SK-N-SH treated with all-trans-retinoic acid at 6 μM for 48 hours (cell line): ENCODE measurements around the gene NDUFA11.
"Not testable (repeated sequence)": the region's sequence is repeated elsewhere in the genome, so short reads cannot be mapped to it uniquely, and the experiment has no call there.

ENCODE experiments used
- ATAC-seq: fragments of 200-7000 bp; cut with Tn5 transposase; 3 replicates; pipeline ENCODE4 v1.9.1; 2020; ENCODE audit warnings: mild to moderate bottlenecking, moderate library complexity
- CSDC2 ChIP-seq: fragments of 250-450 bp; sonication (Bioruptor Pico); IDR thresholded peaks from 2 replicates; pipeline ENCODE4 v1.5.0; 2020; ENCODE audit warnings: mild to moderate bottlenecking, moderate library complexity
- GLIS3 ChIP-seq: fragments of 250-450 bp; sonication (Bioruptor Pico); IDR thresholded peaks from 2 replicates; pipeline ENCODE4 v1.5.0; 2020; ENCODE audit warnings: mild to moderate bottlenecking, moderate library complexity
- RARB ChIP-seq: fragments of 250-450 bp; sonication (Bioruptor Pico); IDR thresholded peaks from 2 replicates; pipeline ENCODE4 v1.8.0; 2021; ENCODE audit warnings: mild to moderate bottlenecking, moderate library complexity
- SNAI2 ChIP-seq: fragments of 250-450 bp; sonication (Bioruptor Pico); IDR thresholded peaks from 2 replicates; pipeline ENCODE4 v1.5.0; 2020; ENCODE audit warnings: mild to moderate bottlenecking, moderate library complexity
- TCF4 ChIP-seq: fragments of 250-450 bp; sonication (Bioruptor Pico); IDR thresholded peaks from 2 replicates; pipeline ENCODE4 v1.8.0; 2021; ENCODE audit warnings: mild to moderate bottlenecking, moderate library complexity, borderline replicate concordance
- TOX ChIP-seq: fragments of 250-450 bp; sonication (Bioruptor Pico); IDR thresholded peaks from 2 replicates; pipeline ENCODE4 v1.8.0; 2021; ENCODE audit warnings: mild to moderate bottlenecking, moderate library complexity, borderline replicate concordance
- ZC3H10 ChIP-seq: fragments of 250-450 bp; sonication (Bioruptor Pico); IDR thresholded peaks from 2 replicates; pipeline ENCODE4 v1.5.1; 2021; ENCODE audit warnings: mild to moderate bottlenecking, moderate library complexity
- ZFP30 ChIP-seq: fragments of 450-650 bp; formaldehyde crosslinking; IDR thresholded peaks from 2 replicates; pipeline ENCODE4 v1.5.0; 2022; ENCODE audit warnings: mild to moderate bottlenecking, moderate library complexity
- ZNF565 ChIP-seq: fragments of 450-650 bp; formaldehyde crosslinking; conservative IDR thresholded peaks from 2 replicates; pipeline ENCODE4 v1.5.0; 2020; ENCODE audit warnings: low read depth, mild to moderate bottlenecking, moderate library complexity
- ZNF70 ChIP-seq: fragments of 450-650 bp; formaldehyde crosslinking; IDR thresholded peaks from 2 replicates; pipeline ENCODE4 v1.5.0; 2020; ENCODE audit warnings: mild to moderate bottlenecking, moderate library complexity
- ZNF8 ChIP-seq: fragments of 450-650 bp; formaldehyde crosslinking; IDR thresholded peaks from 2 replicates; pipeline ENCODE4 v1.5.0; 2020; ENCODE audit warnings: mild to moderate bottlenecking, moderate library complexity
- TF ChIP-seq, protein P1 (sequence below): fragments of 250-450 bp; sonication (Bioruptor Pico); IDR thresholded peaks from 2 replicates; pipeline ENCODE4 v1.5.0; 2020; ENCODE audit warnings: mild to moderate bottlenecking, moderate library complexity
- TF ChIP-seq, protein P2 (sequence below): fragments of 250-450 bp; sonication (Bioruptor Pico); IDR thresholded peaks from 2 replicates; pipeline ENCODE4 v1.5.1; 2021; ENCODE audit warnings: mild to moderate bottlenecking, moderate library complexity
- TF ChIP-seq, protein P3 (sequence below): fragments of 250-450 bp; sonication (Bioruptor Pico); IDR thresholded peaks from 2 replicates; pipeline ENCODE4 v1.8.0; 2020; ENCODE audit warnings: mild to moderate bottlenecking, moderate library complexity, borderline replicate concordance
- TF ChIP-seq, protein P4 (sequence below): fragments of 250-450 bp; sonication (Bioruptor Pico); IDR thresholded peaks from 2 replicates; pipeline ENCODE4 v1.5.1; 2020; ENCODE audit warnings: low read depth, mild to moderate bottlenecking, moderate library complexity

Gene NDUFA11

DNA sequence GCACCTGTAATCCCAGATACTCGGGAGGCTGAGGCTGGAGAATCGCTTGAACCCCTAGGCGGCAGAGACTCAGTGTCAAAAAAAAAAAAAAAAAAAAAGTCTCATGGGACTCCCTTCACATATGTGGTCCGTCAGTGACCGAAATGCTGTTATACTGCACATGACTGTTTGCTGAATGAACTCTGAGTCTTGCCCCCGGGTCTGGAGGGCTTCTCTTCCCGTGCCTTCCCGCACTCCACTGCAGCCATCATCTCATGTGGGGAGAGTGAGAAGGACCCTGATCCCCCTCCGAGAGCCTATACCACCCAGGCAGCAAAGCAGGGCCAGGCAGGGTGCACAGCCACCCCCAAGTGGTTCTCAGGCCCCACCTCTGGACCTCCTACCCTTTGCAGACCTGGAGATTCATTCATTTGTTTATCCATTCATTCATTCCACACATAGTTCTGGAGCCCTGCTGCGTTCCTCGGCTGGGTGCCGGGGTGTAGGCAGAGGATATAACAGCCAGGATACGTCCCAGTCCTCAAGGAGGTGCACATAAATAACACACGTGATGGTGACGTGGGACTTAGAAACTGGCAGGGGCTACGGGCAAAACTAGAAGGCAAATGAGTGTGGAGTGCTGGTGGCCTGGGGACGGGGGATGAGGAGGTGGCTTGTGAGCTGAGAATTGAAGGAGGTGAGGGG is 14.2 kb downstream of the NDUFA11 start:
- no peak; the same call in 1 of the 3 replicates for ATAC-seq
- TF ChIP-seq ZNF70 (CRISPR knock-in tag) = no peak
- TF ChIP-seq, protein P1, sequence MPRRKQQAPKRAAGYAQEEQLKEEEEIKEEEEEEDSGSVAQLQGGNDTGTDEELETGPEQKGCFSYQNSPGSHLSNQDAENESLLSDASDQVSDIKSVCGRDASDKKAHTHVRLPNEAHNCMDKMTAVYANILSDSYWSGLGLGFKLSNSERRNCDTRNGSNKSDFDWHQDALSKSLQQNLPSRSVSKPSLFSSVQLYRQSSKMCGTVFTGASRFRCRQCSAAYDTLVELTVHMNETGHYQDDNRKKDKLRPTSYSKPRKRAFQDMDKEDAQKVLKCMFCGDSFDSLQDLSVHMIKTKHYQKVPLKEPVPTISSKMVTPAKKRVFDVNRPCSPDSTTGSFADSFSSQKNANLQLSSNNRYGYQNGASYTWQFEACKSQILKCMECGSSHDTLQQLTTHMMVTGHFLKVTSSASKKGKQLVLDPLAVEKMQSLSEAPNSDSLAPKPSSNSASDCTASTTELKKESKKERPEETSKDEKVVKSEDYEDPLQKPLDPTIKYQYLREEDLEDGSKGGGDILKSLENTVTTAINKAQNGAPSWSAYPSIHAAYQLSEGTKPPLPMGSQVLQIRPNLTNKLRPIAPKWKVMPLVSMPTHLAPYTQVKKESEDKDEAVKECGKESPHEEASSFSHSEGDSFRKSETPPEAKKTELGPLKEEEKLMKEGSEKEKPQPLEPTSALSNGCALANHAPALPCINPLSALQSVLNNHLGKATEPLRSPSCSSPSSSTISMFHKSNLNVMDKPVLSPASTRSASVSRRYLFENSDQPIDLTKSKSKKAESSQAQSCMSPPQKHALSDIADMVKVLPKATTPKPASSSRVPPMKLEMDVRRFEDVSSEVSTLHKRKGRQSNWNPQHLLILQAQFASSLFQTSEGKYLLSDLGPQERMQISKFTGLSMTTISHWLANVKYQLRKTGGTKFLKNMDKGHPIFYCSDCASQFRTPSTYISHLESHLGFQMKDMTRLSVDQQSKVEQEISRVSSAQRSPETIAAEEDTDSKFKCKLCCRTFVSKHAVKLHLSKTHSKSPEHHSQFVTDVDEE = no peak
- TF ChIP-seq ZNF8 (CRISPR knock-in tag) = no peak
- TF ChIP-seq ZC3H10 (CRISPR knock-in tag) = no peak
- TF ChIP-seq GLIS3 (CRISPR knock-in tag) = no peak
- TF ChIP-seq, protein P2, sequence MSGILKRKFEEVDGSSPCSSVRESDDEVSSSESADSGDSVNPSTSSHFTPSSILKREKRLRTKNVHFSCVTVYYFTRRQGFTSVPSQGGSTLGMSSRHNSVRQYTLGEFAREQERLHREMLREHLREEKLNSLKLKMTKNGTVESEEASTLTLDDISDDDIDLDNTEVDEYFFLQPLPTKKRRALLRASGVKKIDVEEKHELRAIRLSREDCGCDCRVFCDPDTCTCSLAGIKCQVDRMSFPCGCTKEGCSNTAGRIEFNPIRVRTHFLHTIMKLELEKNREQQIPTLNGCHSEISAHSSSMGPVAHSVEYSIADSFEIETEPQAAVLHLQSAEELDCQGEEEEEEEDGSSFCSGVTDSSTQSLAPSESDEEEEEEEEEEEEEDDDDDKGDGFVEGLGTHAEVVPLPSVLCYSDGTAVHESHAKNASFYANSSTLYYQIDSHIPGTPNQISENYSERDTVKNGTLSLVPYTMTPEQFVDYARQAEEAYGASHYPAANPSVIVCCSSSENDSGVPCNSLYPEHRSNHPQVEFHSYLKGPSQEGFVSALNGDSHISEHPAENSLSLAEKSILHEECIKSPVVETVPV (CRISPR knock-in tag) = no peak
- no peak for TF ChIP-seq ZFP30 (CRISPR knock-in tag)
- TF ChIP-seq, protein P3, sequence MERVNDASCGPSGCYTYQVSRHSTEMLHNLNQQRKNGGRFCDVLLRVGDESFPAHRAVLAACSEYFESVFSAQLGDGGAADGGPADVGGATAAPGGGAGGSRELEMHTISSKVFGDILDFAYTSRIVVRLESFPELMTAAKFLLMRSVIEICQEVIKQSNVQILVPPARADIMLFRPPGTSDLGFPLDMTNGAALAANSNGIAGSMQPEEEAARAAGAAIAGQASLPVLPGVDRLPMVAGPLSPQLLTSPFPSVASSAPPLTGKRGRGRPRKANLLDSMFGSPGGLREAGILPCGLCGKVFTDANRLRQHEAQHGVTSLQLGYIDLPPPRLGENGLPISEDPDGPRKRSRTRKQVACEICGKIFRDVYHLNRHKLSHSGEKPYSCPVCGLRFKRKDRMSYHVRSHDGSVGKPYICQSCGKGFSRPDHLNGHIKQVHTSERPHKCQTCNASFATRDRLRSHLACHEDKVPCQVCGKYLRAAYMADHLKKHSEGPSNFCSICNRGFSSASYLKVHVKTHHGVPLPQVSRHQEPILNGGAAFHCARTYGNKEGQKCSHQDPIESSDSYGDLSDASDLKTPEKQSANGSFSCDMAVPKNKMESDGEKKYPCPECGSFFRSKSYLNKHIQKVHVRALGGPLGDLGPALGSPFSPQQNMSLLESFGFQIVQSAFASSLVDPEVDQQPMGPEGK = no peak
- TF ChIP-seq RARB = no peak
- TF ChIP-seq SNAI2 (CRISPR knock-in tag) = no peak
- TF ChIP-seq TOX (CRISPR knock-in tag) = no peak
- TF ChIP-seq, all 23 proteins: peak for 0

DNA sequence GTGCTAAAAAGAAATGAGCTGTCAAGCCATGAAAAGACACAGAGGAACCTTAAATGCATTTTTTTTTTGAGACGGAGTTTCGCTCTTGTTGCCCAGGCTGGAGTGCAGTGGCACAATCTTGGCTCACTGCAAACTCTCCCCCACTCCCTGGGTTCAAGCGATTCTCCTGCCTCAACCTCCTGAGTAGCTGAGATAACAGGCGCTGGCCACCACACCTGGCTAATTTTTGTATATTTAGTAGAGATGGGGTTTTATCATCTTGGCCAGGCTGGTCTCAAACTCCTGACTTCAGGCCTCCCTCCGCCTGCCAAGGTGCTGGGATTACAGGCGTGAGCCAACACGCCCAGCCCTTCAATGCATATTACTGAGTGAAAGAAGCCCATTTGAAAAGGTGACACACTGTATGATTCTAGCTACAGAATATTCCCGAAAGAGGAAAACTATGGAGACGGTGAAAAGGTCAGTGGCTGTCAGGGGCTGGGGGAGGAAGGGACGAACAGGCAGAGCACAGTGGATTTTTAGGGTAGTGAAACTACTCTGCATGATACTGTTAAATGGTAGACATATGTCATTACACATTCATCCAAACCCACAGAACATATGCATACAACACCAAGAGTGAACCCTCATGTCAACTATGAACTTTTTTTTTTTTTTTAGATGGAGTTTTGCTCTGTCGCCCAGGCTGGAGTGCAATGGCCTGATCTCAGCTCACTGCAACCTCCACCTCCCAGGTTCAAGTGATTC is 19.4 kb downstream of the NDUFA11 start:
- ATAC-seq = not testable (repeated sequence)

DNA sequence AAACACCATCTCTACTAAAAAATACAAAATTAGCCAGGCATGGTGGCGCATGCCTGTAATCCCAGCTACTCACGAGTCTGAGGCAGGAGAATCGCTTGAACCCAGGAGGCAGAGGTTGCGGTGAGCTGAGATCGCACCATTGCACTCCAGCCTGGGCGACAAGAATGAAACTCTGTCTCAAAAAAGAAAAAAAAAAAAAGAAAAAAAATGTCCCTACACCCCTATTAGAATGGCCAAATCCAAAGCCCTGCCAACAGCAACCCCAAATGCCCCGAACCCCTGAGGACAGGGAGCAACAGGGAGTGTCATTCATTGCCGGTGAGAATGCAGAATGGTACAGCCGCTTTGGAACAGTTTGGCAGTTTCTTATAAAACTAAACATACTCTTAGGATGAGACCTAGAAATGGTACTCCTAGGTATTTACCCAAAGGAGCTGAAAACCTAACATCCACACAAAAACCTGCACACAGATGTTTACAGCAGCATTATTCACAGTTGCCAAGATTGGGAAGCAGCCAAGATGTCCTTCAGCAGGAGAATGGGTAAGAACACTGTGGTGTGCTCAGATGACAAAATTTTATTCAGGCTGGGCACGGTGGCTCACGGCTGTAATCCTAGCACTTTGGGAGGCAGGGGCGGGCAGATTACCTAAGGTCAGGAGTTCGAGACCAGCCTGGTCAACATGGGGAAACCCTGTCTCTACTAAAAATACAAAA is 20.3 kb downstream of the NDUFA11 start:
- not testable (repeated sequence) for ATAC-seq

DNA sequence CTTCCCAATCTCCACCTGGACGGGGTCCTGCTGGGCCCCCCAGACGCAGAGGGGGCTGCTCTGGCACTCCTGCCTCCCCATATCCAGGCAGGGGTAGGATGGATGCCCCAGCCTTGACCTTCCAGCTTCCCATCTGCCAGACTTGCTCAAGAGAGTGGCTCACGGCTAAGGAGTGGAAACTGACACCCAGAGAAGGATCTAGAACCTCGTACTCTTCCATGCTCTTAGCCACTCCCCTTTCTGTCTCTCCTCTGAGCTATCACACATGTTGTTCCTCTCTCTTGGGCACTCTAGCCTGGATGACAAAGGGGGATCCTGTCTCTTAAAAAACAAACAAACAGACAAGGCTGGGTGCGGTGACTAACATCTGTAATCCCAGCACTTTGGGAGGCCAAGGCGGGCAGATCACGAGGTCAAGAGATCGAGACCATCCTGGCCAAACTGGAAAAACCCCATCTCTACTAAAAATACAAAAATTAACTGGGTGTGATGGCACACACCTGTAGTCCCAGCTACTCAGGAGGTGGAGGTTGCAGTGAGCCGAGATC is 21.1 kb downstream of the NDUFA11 start:
- no peak for ATAC-seq
- TF ChIP-seq, protein P3 = no peak
- TF ChIP-seq ZNF565 (CRISPR knock-in tag) (no peak), SNAI2 (CRISPR knock-in tag) (no peak), TCF4 (CRISPR knock-in tag) (no peak), CSDC2 (CRISPR knock-in tag) (no peak)
- TF ChIP-seq, protein P1 = no peak
- TF ChIP-seq, protein P4, sequence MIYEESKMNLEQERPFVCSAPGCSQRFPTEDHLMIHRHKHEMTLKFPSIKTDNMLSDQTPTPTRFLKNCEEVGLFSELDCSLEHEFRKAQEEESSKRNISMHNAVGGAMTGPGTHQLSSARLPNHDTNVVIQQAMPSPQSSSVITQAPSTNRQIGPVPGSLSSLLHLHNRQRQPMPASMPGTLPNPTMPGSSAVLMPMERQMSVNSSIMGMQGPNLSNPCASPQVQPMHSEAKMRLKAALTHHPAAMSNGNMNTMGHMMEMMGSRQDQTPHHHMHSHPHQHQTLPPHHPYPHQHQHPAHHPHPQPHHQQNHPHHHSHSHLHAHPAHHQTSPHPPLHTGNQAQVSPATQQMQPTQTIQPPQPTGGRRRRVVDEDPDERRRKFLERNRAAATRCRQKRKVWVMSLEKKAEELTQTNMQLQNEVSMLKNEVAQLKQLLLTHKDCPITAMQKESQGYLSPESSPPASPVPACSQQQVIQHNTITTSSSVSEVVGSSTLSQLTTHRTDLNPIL = no peak
- TF ChIP-seq, protein P2 (CRISPR knock-in tag) = no peak
